Uterus (tissue), 2 donors: ENCODE results near the gene DMRTC2.

Experiments used
- POLR2A ChIP-seq, 2 donors: fragments of 450-650 bp; IDR thresholded peaks; one replicate each; pipeline ENCODE4 v1.6.1; 2016; ENCODE audit warnings: antibody characterized with exemption in 2 of 2, mild to moderate bottlenecking in 1 of 2, moderate library complexity in 1 of 2
- TF ChIP-seq, protein P1 (sequence below), 4 experiments: fragments of 200-600 bp in 2 of 4; fragments of 450-650 bp in 2 of 4; sonication (generic) in 2 of 4; IDR thresholded peaks; one replicate each; pipeline ENCODE4 v1.5.1; 2016 to 2019; ENCODE audit warnings: antibody characterized with exemption in 4 of 4, mild to moderate bottlenecking in 2 of 4, moderate library complexity in 1 of 4

DNA sequence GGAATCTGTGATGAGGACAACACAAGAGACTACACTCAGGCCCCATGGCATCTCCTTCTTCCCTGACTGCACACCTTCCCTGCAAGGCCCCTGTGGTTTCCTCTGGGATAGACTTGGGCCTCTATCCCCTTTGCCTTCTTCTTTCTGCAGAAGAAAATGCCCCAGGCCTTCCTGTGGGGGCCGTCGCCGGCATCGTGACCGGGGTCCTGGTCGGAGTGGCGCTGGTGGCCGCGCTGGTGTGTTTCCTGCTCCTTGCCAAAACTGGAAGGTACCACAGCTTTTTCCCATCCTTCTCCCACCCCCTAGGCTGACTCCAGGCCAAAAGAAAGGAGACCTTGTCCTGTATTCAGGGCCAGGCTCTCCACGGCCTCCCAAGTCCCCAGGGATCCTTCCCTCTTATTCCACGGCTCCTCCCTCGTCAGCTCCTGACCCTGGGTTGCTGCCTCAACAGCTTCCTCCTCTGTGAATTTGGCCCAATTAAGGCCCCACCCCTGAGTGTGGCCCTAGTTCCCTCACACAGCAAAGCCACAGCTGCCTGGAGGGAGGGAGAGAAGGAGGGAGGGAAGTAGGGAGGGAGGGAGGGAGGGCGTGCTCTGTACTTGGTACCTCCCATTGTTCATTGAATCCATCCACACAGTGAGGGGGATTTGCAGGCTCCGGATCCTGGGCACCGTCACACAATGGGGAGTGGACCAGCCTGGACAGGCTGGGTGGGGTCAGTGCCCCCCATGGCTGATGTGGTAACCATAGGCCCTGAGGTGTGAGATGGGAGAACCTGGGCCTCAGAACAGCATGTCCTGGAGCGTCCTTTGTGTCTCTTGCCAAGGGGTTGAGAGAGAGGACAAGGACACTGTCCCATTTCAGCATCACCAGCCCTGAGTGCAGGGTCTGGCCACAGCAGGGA, 35.9 kb upstream of the DMRTC2 start:
- TF ChIP-seq, protein P1, sequence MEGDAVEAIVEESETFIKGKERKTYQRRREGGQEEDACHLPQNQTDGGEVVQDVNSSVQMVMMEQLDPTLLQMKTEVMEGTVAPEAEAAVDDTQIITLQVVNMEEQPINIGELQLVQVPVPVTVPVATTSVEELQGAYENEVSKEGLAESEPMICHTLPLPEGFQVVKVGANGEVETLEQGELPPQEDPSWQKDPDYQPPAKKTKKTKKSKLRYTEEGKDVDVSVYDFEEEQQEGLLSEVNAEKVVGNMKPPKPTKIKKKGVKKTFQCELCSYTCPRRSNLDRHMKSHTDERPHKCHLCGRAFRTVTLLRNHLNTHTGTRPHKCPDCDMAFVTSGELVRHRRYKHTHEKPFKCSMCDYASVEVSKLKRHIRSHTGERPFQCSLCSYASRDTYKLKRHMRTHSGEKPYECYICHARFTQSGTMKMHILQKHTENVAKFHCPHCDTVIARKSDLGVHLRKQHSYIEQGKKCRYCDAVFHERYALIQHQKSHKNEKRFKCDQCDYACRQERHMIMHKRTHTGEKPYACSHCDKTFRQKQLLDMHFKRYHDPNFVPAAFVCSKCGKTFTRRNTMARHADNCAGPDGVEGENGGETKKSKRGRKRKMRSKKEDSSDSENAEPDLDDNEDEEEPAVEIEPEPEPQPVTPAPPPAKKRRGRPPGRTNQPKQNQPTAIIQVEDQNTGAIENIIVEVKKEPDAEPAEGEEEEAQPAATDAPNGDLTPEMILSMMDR (IDR thresholded peaks at IDR 0.05) = no peak
- TF ChIP-seq POLR2A (IDR thresholded peaks at IDR 0.05) = no peak
